ENCODE measurements around the gene ZNF593OS. TPM values are rescaled to one million over a fixed set of nuclear protein-coding genes. Genes with fewer than 3 reads are reported as not detected.
A peak's percentile ranks its signal among the peaks of the same experiment; 100 is the strongest.

Gene ZNF593OS
- polyA plus RNA-seq, 1 experiment, result not detected

GRCh38 chr1:26195805-26196204 lies 24.2 kb upstream of the ZNF593OS start:
- H3K9me3 ChIP-seq (ENCODE audit: control insufficient read depth, insufficient read depth, low read length), result no peaks in the 10 kb centered on the region
- peaks cover 22% of the 10 kb centered on the region for H3K27me3 ChIP-seq (ENCODE audit: control insufficient read depth, insufficient read depth, low read length)
- ChIA-PET CTCF (no interaction called here), POLR2A (interaction anchor here (0.6 kb wide), 1 partner anchor 85 kb away, joined by 3 read pairs; no protein-coding TSS in a partner anchor)
- no peak overlapping the region for H3K4me3 ChIP-seq (ENCODE audit: low read depth, low read length)
- DNase-seq (ENCODE audit: low read depth, low spot score), result no peak
- no peak overlapping the region for H3K27ac ChIP-seq (ENCODE audit: low read depth, low read length)
- TF ChIP-seq CTCF (IDR thresholded peaks at IDR 0.05; ENCODE audit: low read depth, low read length), result no peak

GRCh38 chr1:26191739-26192138 lies 20.1 kb upstream of the ZNF593OS start:
- H3K9me3 ChIP-seq (ENCODE audit: control insufficient read depth, insufficient read depth, low read length), result no peaks in the 10 kb centered on the region
- no peak for DNase-seq (ENCODE audit: low read depth, low spot score)
- H3K27me3 ChIP-seq (ENCODE audit: control insufficient read depth, insufficient read depth, low read length), result peaks cover 11% of the 10 kb centered on the region
- no peak overlapping the region for H3K27ac ChIP-seq (ENCODE audit: low read depth, low read length)
- H3K4me3 ChIP-seq (ENCODE audit: low read depth, low read length), result no peak overlapping the region
- no peak for TF ChIP-seq CTCF (IDR thresholded peaks at IDR 0.05; ENCODE audit: low read depth, low read length)
- POLR2A ChIA-PET, result no interaction called here
- CTCF ChIA-PET, result interaction anchor here (1.4 kb wide), 1 partner anchor 47 kb away, joined by 3 read pairs; no protein-coding TSS in a partner anchor

- Histone ChIP-seq H3K27me3 (ENCODE audit: control insufficient read depth, insufficient read depth, low read length) (peaks cover 11% of the 10 kb centered on the region), H3K9me3 (ENCODE audit: control insufficient read depth, insufficient read depth, low read length) (no peaks in the 10 kb centered on the region), H3K4me3 (ENCODE audit: low read depth, low read length) (no peak within 1 kb of the TSS), H3K27ac (ENCODE audit: low read depth, low read length) (peak within 1 kb of the TSS; percentile 21)
- ChIA-PET POLR2A (no interaction called here), CTCF (interaction anchor here (1.0 to 1.5 kb wide), 3 partner anchors 9 to 85 kb away, joined by 3 to 4 read pairs (median 3); no protein-coding TSS in a partner anchor)
- peak; percentile 32; the same call in 1 of the 2 replicates for TF ChIP-seq CTCF (IDR thresholded peaks at IDR 0.05; ENCODE audit: low read depth, low read length)
- DNase-seq (ENCODE audit: low read depth, low spot score), result no peak
Measured at GRCh38 chr1:26190373-26190987, 18.8 kb upstream of the ZNF593OS start, which contains the start of gene CATSPER4. TSS of gene CATSPER4 (plus strand) at chr1:26190602. CDS start at chr1:26190628, 26 bp downstream.

- TF ChIP-seq CTCF (IDR thresholded peaks at IDR 0.05; ENCODE audit: low read depth, low read length), result no peak
Measured at GRCh38 chr1:26189751-26190275, 18.2 kb upstream of the ZNF593OS start.

GRCh38 chr1:26189331-26189730 lies 17.7 kb upstream of the ZNF593OS start:
- no peak for TF ChIP-seq CTCF (IDR thresholded peaks at IDR 0.05; ENCODE audit: low read depth, low read length)
- POLR2A ChIA-PET, result no interaction called here
- DNase-seq (ENCODE audit: low read depth, low spot score), result no peak
- H3K27me3 ChIP-seq (ENCODE audit: control insufficient read depth, insufficient read depth, low read length), result peaks cover 11% of the 10 kb centered on the region
- CTCF ChIA-PET, result interaction anchor here (0.5 to 1.5 kb wide), 3 partner anchors 86 to 857 kb away, joined by 3 to 4 read pairs (median 4); no protein-coding TSS in a partner anchor
- H3K9me3 ChIP-seq (ENCODE audit: control insufficient read depth, insufficient read depth, low read length), result no peaks in the 10 kb centered on the region
- no peak overlapping the region for H3K27ac ChIP-seq (ENCODE audit: low read depth, low read length)
- H3K4me3 ChIP-seq (ENCODE audit: low read depth, low read length), result no peak overlapping the region

More at GRCh38 chr1:26189751-26190275, 18.2 kb upstream of the ZNF593OS start:
- POLR2A ChIA-PET, result no interaction called here
- no peak overlapping the region for H3K4me3 ChIP-seq (ENCODE audit: low read depth, low read length)
- DNase-seq (ENCODE audit: low read depth, low spot score), result no peak
- CTCF ChIA-PET, result interaction anchor here (0.8 to 1.5 kb wide), 3 partner anchors 9 to 132 kb away, joined by 3 to 4 read pairs (median 3); no protein-coding TSS in a partner anchor
- no peaks in the 10 kb centered on the region for H3K9me3 ChIP-seq (ENCODE audit: control insufficient read depth, insufficient read depth, low read length)
- H3K27ac ChIP-seq (ENCODE audit: low read depth, low read length), result peak overlapping the region; percentile 21
- H3K27me3 ChIP-seq (ENCODE audit: control insufficient read depth, insufficient read depth, low read length), result peaks cover 13% of the 10 kb centered on the region
